H54 (cell line): ENCODE measurements around the gene APOA1.

Experiments
- DNase-seq: peaks from one replicate; pipeline ENCODE4 v3.0.0; 2011; ENCODE audit warnings: low spot score, mixed read lengths; ENCODE audit not compliant: insufficient read length
- FAIRE-seq: peaks from 3 replicates; lab custom pipeline; 2011; peaks lifted over from hg19 to GRCh38; lab: Jason Lieb, UNC
- POLR2A ChIP-seq: IDR thresholded peaks from 2 replicates; pipeline ENCODE4 v1.6.1; 2011; ENCODE audit warnings: low read depth, mild to moderate bottlenecking, low read length

Gene APOA1

GRCh38 chr11:116833816-116834534 is 3.4 kb downstream of the APOA1 start:
- no peak for DNase-seq
- no peak for FAIRE-seq
- no peak for TF ChIP-seq POLR2A

GRCh38 chr11:116833491-116833815 is 4.0 kb downstream of the APOA1 start:
- FAIRE-seq: no peak
- TF ChIP-seq POLR2A: no peak
- no peak for DNase-seq

- FAIRE-seq: no peak
- TF ChIP-seq POLR2A: no peak
- no peak for DNase-seq
These were observed 4.8 kb downstream of the APOA1 start for GRCh38 chr11:116832350-116833290.

- no peak for TF ChIP-seq POLR2A
- DNase-seq (no peak), FAIRE-seq (no peak)
These were observed 5.6 kb downstream of the APOA1 start for GRCh38 chr11:116831790-116832349.

- DNase-seq: no peak
- TF ChIP-seq POLR2A: no peak
- FAIRE-seq: no peak
These were observed 7.1 kb downstream of the APOA1 start for GRCh38 chr11:116830184-116830912.

- DNase-seq (no peak), FAIRE-seq (no peak)
- TF ChIP-seq POLR2A: no peak
These were observed 7.8 kb downstream of the APOA1 start, which contains the start of gene APOC3 for GRCh38 chr11:116829525-116830183. TSS of gene APOC3 (plus strand) at chr11:116829907. CDS start at chr11:116830583, 676 bp downstream.

- DNase-seq: no peak
- TF ChIP-seq POLR2A: no peak
- FAIRE-seq: no peak
These were observed 8.5 kb downstream of the APOA1 start for GRCh38 chr11:116828632-116829524.

- no peak for FAIRE-seq
- DNase-seq: no peak
- no peak for TF ChIP-seq POLR2A
These were observed 10.0 kb downstream of the APOA1 start for GRCh38 chr11:116827461-116827860.

GRCh38 chr11:116826751-116827431 is 10.5 kb downstream of the APOA1 start:
- DNase-seq (no peak), FAIRE-seq (no peak)
- no peak for TF ChIP-seq POLR2A

- TF ChIP-seq POLR2A: no peak
- DNase-seq (no peak), FAIRE-seq (no peak)
These were observed 11.3 kb downstream of the APOA1 start for GRCh38 chr11:116825854-116826750.

- no peak for TF ChIP-seq POLR2A
- no peak for FAIRE-seq
- DNase-seq: no peak
These were observed 12.0 kb downstream of the APOA1 start for GRCh38 chr11:116825434-116825833.
